HepG2 (cell line): ENCODE measurements around the gene MRPL43. TPM values are rescaled to one million over a fixed set of nuclear protein-coding genes. Genes with fewer than 3 reads are reported as not detected.

Experiments
- ARNTL ChIP-seq: sonication (generic); formaldehyde crosslinking; IDR thresholded peaks from 2 replicates; pipeline ENCODE4 v1.4.0; 2020; ENCODE audit warnings: mild to moderate bottlenecking, missing genetic modification reagents
- CBX1 ChIP-seq: IDR thresholded peaks from one replicate; pipeline ENCODE4 v1.6.1; 2016; ENCODE audit warnings: antibody characterized with exemption, low read depth
- CCAR2 ChIP-seq: fragments of 200-400 bp; formaldehyde crosslinking; optimal IDR thresholded peaks from 2 replicates; pipeline ENCODE3; 2018; ENCODE audit warnings: low read depth, mild to moderate bottlenecking, low read length, moderate library complexity
- CENPX ChIP-seq: sonication (generic); formaldehyde crosslinking; IDR thresholded peaks from 2 replicates; pipeline ENCODE4 v1.9.0; 2021; ENCODE audit warnings: mild to moderate bottlenecking, missing genetic modification reagents, moderate library complexity
- EZH2 ChIP-seq: conservative IDR thresholded peaks from 2 replicates; pipeline ENCODE4 v1.6.1; 2012; ENCODE audit warnings: mild to moderate bottlenecking, low read depth, low read length, moderate library complexity
- HMGXB4 ChIP-seq, 2 experiments: sonication (generic) in 1 of 2; formaldehyde crosslinking in 1 of 2; IDR thresholded peaks; 2 replicates each; pipeline versions ENCODE4 v1.4.0 to v1.6.1; 2018 to 2020; ENCODE audit warnings: missing genetic modification reagents in 2 of 2, borderline replicate concordance in 1 of 2, low read depth in 1 of 2, mild to moderate bottlenecking in 1 of 2, missing biosample characterization in 1 of 2
- MEIS2 ChIP-seq: sonication (generic); formaldehyde crosslinking; IDR thresholded peaks from 2 replicates; pipeline ENCODE4 v1.9.0; 2021; ENCODE audit warnings: mild to moderate bottlenecking, missing genetic modification reagents
- PRDM4 ChIP-seq: sonication (generic); formaldehyde crosslinking; IDR thresholded peaks from 2 replicates; pipeline ENCODE4 v1.9.0; 2021; ENCODE audit warnings: missing genetic modification reagents, borderline replicate concordance
- SYNCRIP ChIP-seq: fragments of 200-400 bp; formaldehyde crosslinking; IDR thresholded peaks from 2 replicates; pipeline ENCODE4 v1.6.1; 2018; ENCODE audit warnings: mild to moderate bottlenecking, low read depth, low read length; ENCODE audit not compliant: insufficient read depth
- ZNF24 ChIP-seq: fragments of 450-650 bp; IDR thresholded peaks from 2 replicates; pipeline ENCODE4 v1.6.1; 2017; ENCODE audit warnings: antibody characterized with exemption, mild to moderate bottlenecking
- ZNF317 ChIP-seq: sonication (generic); formaldehyde crosslinking; IDR thresholded peaks from 2 replicates; pipeline ENCODE4 v1.5.0; 2020; ENCODE audit warnings: mild to moderate bottlenecking, missing genetic modification reagents
- ZNF354B ChIP-seq: sonication (generic); formaldehyde crosslinking; IDR thresholded peaks from 2 replicates; pipeline ENCODE4 v1.8.0; 2022; ENCODE audit warnings: mild to moderate bottlenecking, missing genetic modification reagents
- ZNF407 ChIP-seq: sonication (generic); formaldehyde crosslinking; IDR thresholded peaks from one replicate; pipeline ENCODE4 v1.5.1; 2020; ENCODE audit warnings: mild to moderate bottlenecking, missing genetic modification reagents; ENCODE audit errors: not compliant biosample characterization
- ZNF577 ChIP-seq: sonication (generic); formaldehyde crosslinking; IDR thresholded peaks from 2 replicates; pipeline ENCODE4 v1.4.0; 2020; ENCODE audit warnings: mild to moderate bottlenecking, low read depth, missing genetic modification reagents, borderline replicate concordance
- polyA plus RNA-seq, 8 experiments: library from polyadenylated mRNA; depleted of rRNA in 3 of 8; stranded (reverse) in 7 of 8; unstranded in 1 of 8; fragments of >200 nt; fragmentation: Illumina TruSeq in 4 of 8; extraction: Trizol in 4 of 8; gene quantifications; 2 replicates each; pipeline versions ENCODE4 v1.2.1 to v1.2.3, GENCODE V29; 2011 to 2016; ENCODE audit warnings: low read depth in 4 of 8, missing spikeins in 1 of 8, mixed read lengths in 1 of 8; ENCODE audit not compliant: insufficient read depth in 1 of 8
- total RNA-seq, 5 experiments: library from RNA; depleted of rRNA; stranded (reverse); fragments of >200 nt; fragmentation: Illumina TruSeq; extraction: Trizol; gene quantifications; 2 replicates each; pipeline ENCODE4 v1.2.3, GENCODE V29; 2016; ENCODE audit warnings: low read depth in 1 of 5

The MRPL43 gene
- total and polyA plus RNA-seq, 2 of the 13 experiments (the other 11 are each of a cell fraction or from before 2014, with no cell fraction given) = 71.0 to 73.7 TPM

- TF ChIP-seq ZNF407 (peak; percentile 40), SYNCRIP (no peak), PRDM4 (CRISPR knock-in tag) (no peak), ZNF317 (CRISPR knock-in tag) (0 out of 2 replicates have a peak, but pooled peaks have one; percentile 51), ZNF354B (CRISPR knock-in tag) (peak; percentile 58; the same call in 1 of the 2 replicates), ARNTL (CRISPR knock-in tag) (no peak), CBX1 (no peak), CCAR2 (no peak), CENPX (CRISPR knock-in tag) (no peak), MEIS2 (CRISPR knock-in tag) (no peak; the same call in 1 of the 2 replicates), HMGXB4 (CRISPR knock-in tag; IDR thresholded peaks at IDR 0.05; ENCODE audit: borderline replicate concordance in 1 of 2, low read depth in 1 of 2) (peak; percentile 97), EZH2 (no peak), ZNF24 (no peak), ZNF577 (CRISPR knock-in tag) (no peak)
These were observed 31.5 kb upstream of the MRPL43 start (continued) for GRCh38 chr10:101018600-101019439.
